OCI-LY3 (cell line): ENCODE data around the gene UNC5B.

ENCODE experiments used
- H2AFZ ChIP-seq: fragments of 200-600, 300-600 bp; shearing (Covaris generic); 2 replicates; pipeline ENCODE4 v1.6.0; 2014; ENCODE audit warnings: antibody characterized with exemption, low read depth, low read length
- H3K27ac ChIP-seq: fragments of 200-600, 300-600 bp; sonication (generic); 2 replicates; pipeline ENCODE4 v1.5.1; 2014; ENCODE audit warnings: mild to moderate bottlenecking, low read length, moderate library complexity, mixed read lengths
- H3K27me3 ChIP-seq: fragments of 200-600, 300-600 bp; sonication (generic); 2 replicates; pipeline ENCODE4 v1.6.1; 2014; ENCODE audit warnings: low read depth, low read length, mixed read lengths
- H3K36me3 ChIP-seq: fragments of 200-600, 300-600 bp; sonication (generic); replicated peaks from 2 replicates; pipeline ENCODE3; 2014; ENCODE audit warnings: low read depth, low read length, mixed read lengths
- H3K4me1 ChIP-seq: fragments of 300-600, 200-600 bp; sonication (generic); 2 replicates; pipeline ENCODE4 v1.6.1; 2014; ENCODE audit warnings: low read length, mixed read lengths
- H3K4me2 ChIP-seq: fragments of 200-600, 300-600 bp; sonication (generic); 2 replicates; pipeline ENCODE4 v1.6.1; 2014; ENCODE audit warnings: low read length, mixed read lengths
- H3K4me3 ChIP-seq: fragments of 300-600, 200-600 bp; sonication (generic); 2 replicates; pipeline ENCODE4 v1.5.1; 2014; ENCODE audit warnings: antibody characterized with exemption, mild to moderate bottlenecking, low read length, moderate library complexity
- H3K79me2 ChIP-seq: fragments of 300-600, 200-600 bp; shearing (Covaris generic); 2 replicates; pipeline ENCODE4 v1.6.1; 2014; ENCODE audit warnings: mild to moderate bottlenecking, low read length, mixed read lengths
- H3K9ac ChIP-seq: fragments of 300-600, 200-600 bp; shearing (Covaris generic); 2 replicates; pipeline ENCODE4 v1.6.0; 2014; ENCODE audit warnings: mild to moderate bottlenecking, low read length, moderate library complexity
- H3K9me3 ChIP-seq: fragments of 200-600, 300-600 bp; shearing (Covaris generic); 2 replicates; pipeline ENCODE4 v1.6.1; 2014; ENCODE audit warnings: low read length, mixed read lengths; ENCODE audit not compliant: insufficient read depth
- H4K20me1 ChIP-seq: fragments of 200-600, 300-600 bp; sonication (generic); 2 replicates; pipeline ENCODE4 v1.6.1; 2016; ENCODE audit warnings: low read length, mixed read lengths; ENCODE audit not compliant: insufficient read depth
- CTCF ChIP-seq: fragments of 200-600, 300-600 bp; sonication (generic); IDR thresholded peaks from 2 replicates; pipeline ENCODE4 v1.5.1; 2014; ENCODE audit warnings: antibody characterized with exemption, low read length, low read depth
- EZH2phosphoT487 ChIP-seq: fragments of 200-600 bp; shearing (Covaris generic); IDR thresholded peaks from 2 replicates; pipeline ENCODE4 v1.6.1; 2018; ENCODE audit warnings: antibody characterized with exemption, mixed run types, low read depth

Gene UNC5B

DNA sequence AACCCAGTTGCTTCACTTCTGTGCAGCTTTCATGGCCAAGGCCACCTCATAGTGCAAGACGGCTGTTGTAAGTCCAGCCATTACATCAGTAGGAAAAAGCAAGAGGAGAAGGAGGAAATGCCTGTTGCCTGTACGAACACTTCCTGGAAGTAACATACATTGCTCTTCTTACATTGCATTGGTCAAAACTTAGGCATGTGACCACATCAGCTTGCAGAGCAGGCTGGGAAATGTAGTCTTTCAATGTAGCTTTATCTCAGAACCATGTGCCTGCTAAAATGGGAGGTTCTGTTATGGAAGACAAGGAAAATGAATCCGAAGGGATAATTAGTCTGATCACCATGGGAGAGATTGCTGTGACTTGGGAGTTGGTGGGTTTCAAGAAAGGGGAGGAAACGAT lies 111.0 kb downstream of the UNC5B start:
- no peak overlapping the region for H3K4me2 ChIP-seq
- H2AFZ ChIP-seq = no peak overlapping the region
- peaks cover 10% of the 10 kb centered on the region for H3K36me3 ChIP-seq

DNA sequence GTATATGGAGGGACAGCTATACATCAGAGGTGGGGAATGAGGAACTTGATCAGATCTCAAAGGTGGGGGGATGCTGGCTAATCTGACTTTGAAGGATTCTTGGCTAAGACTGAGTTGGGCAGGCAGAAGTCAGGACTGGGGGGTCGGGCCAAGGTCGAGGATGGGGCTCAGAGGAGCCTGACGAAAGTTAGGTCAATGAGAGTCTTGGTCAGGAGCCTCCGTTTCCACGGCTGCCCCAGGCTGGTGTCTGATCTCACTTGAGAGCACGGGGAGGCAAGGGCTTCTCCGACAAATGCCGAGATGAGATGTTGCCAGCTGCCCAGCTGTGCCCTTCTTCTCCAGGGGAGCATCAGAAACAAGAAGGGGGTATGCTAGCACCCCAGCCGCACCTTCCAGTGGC lies 112.4 kb downstream of the UNC5B start:
- no peak overlapping the region for H2AFZ ChIP-seq
- TF ChIP-seq CTCF = no peak
- no peak for TF ChIP-seq EZH2phosphoT487
- no peaks in the 10 kb centered on the region for H3K27me3 ChIP-seq
- no peak overlapping the region for H3K4me3 ChIP-seq
- H3K9ac ChIP-seq = no peak overlapping the region
- peaks cover 7% of the 10 kb centered on the region for H3K79me2 ChIP-seq
- H3K36me3 ChIP-seq = peaks cover 10% of the 10 kb centered on the region
- peaks cover 8% of the 10 kb centered on the region for H3K4me1 ChIP-seq
- H3K4me2 ChIP-seq = no peak overlapping the region
- H3K9me3 ChIP-seq = no peaks in the 10 kb centered on the region
- H4K20me1 ChIP-seq = no peaks in the 10 kb centered on the region
- no peak overlapping the region for H3K27ac ChIP-seq

More for the DNA sequence above, 111.0 kb downstream of the UNC5B start:
- peaks cover 8% of the 10 kb centered on the region for H3K79me2 ChIP-seq
- no peak overlapping the region for H3K9ac ChIP-seq
- TF ChIP-seq CTCF (no peak), EZH2phosphoT487 (no peak)
- H3K9me3 ChIP-seq = no peaks in the 10 kb centered on the region
- H3K4me1 ChIP-seq = peaks cover 13% of the 10 kb centered on the region
- no peak overlapping the region for H3K27ac ChIP-seq
- no peaks in the 10 kb centered on the region for H4K20me1 ChIP-seq
- H3K4me3 ChIP-seq = no peak overlapping the region
- no peaks in the 10 kb centered on the region for H3K27me3 ChIP-seq

GRCh38 chr10:71325267-71325666 lies 112.9 kb downstream of the UNC5B start:
- no peak for TF ChIP-seq CTCF
- Histone ChIP-seq H3K4me1 (peaks cover 3% of the 10 kb centered on the region), H3K4me3 (no peak overlapping the region), H4K20me1 (no peaks in the 10 kb centered on the region), H3K27ac (no peak overlapping the region), H3K9ac (no peak overlapping the region), H3K27me3 (no peaks in the 10 kb centered on the region), H3K9me3 (no peaks in the 10 kb centered on the region), H2AFZ (no peak overlapping the region), H3K36me3 (peaks cover 10% of the 10 kb centered on the region), H3K4me2 (no peak overlapping the region), H3K79me2 (peaks cover 4% of the 10 kb centered on the region)

DNA sequence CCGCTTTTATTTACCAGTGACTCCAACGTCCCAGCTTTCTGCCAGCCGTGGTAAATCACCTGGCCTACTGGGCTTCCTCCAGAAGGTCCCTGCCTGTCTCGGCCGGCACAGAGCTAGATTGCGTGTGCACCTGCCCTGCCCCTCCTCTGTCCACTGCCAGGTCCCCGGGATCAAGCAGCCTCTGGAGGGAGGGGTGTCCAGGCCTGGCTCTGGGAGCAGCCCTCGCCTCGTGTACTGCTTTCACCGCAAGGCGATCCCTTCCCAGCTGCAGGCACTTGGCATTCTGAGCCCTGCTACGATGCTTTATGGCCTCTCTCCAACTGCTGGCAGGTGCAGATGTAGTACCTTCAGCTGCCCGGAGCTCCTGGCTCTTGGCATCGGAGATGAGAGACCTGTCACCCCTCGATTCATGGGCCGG lies 114.1 kb downstream of the UNC5B start:
- Histone ChIP-seq H3K36me3 (peaks cover 10% of the 10 kb centered on the region), H3K9me3 (no peaks in the 10 kb centered on the region), H3K27me3 (no peaks in the 10 kb centered on the region), H3K79me2 (no peaks in the 10 kb centered on the region), H3K4me3 (no peak overlapping the region), H3K4me2 (no peak overlapping the region), H4K20me1 (no peaks in the 10 kb centered on the region), H3K4me1 (no peaks in the 10 kb centered on the region), H2AFZ (no peak overlapping the region), H3K9ac (no peak overlapping the region), H3K27ac (no peak overlapping the region)
- TF ChIP-seq CTCF = no peak
- no peak for TF ChIP-seq EZH2phosphoT487
